Measurements from ENCODE around the gene SNRNP48. TPM values are rescaled to one million over a fixed set of nuclear protein-coding genes. Genes with fewer than 3 reads are reported as not detected.
A peak's percentile ranks its signal among the peaks of the same experiment; 100 is the strongest.

Gene SNRNP48
- total RNA-seq, 2 donors from 2014 or later: 13.9 to 19.5 TPM

- Histone ChIP-seq H3K9me3 (ENCODE audit: control insufficient read depth, low read length) (no peaks in the 10 kb centered on the region), H3K4me3 (ENCODE audit: low read length) (peak overlapping the region; percentile 91), H3K9ac (ENCODE audit: extremely low read depth, low read length, poor library complexity, severe bottlenecking) (peak overlapping the region; percentile 59), H3K36me3 (ENCODE audit: control insufficient read depth, insufficient read depth, low read length) (peaks cover 35% of the 10 kb centered on the region), H3K27me3 (ENCODE audit: control insufficient read depth, insufficient read depth, low read length, poor library complexity, severe bottlenecking) (no peaks in the 10 kb centered on the region), H3K4me1 (ENCODE audit: control insufficient read depth, insufficient read depth, low read length) (no peaks in the 10 kb centered on the region), H3K27ac (ENCODE audit: low read depth, low read length) (no peak overlapping the region)
- no peak for TF ChIP-seq CTCF (conservative IDR thresholded peaks at IDR 0.05)
- peak overlapping the region; percentile 93 for H3K4me3 Mint-ChIP-seq
- H3K27me3 Mint-ChIP-seq (ENCODE audit: insufficient read depth): no peaks in the 10 kb centered on the region
- peaks cover 16% of the 10 kb centered on the region for H3K36me3 Mint-ChIP-seq (ENCODE audit: low read depth)
- H3K27ac Mint-ChIP-seq: peak overlapping the region; percentile 10
- WGBS, 2 experiments (ENCODE audit: insufficient coverage in 1 of 2, insufficient read length in 1 of 2): 38 to 57% methylated on average over 9 to 10 of the region's 10 CpGs
- peak; percentile 43 for DNase-seq
- H3K9me3 Mint-ChIP-seq: no peaks in the 10 kb centered on the region
- peaks cover 29% of the 10 kb centered on the region for H3K4me1 Mint-ChIP-seq
Observed at GRCh38 chr6:7590918-7591302, 912 bp downstream of the SNRNP48 start.

GRCh38 chr6:7591770-7592169 is 1.8 kb downstream of the SNRNP48 start:
- no peaks in the 10 kb centered on the region for H3K27me3 Mint-ChIP-seq (ENCODE audit: insufficient read depth)
- H3K4me3 Mint-ChIP-seq: peak overlapping the region; percentile 1
- peaks cover 23% of the 10 kb centered on the region for H3K36me3 Mint-ChIP-seq (ENCODE audit: low read depth)
- no peak for DNase-seq
- H3K4me1 Mint-ChIP-seq: peaks cover 33% of the 10 kb centered on the region
- Histone ChIP-seq H3K9ac (ENCODE audit: extremely low read depth, low read length, poor library complexity, severe bottlenecking) (no peak overlapping the region), H3K9me3 (ENCODE audit: control insufficient read depth, low read length) (no peaks in the 10 kb centered on the region), H3K4me1 (ENCODE audit: control insufficient read depth, insufficient read depth, low read length) (no peaks in the 10 kb centered on the region), H3K36me3 (ENCODE audit: control insufficient read depth, insufficient read depth, low read length) (peaks cover 35% of the 10 kb centered on the region), H3K27me3 (ENCODE audit: control insufficient read depth, insufficient read depth, low read length, poor library complexity, severe bottlenecking) (no peaks in the 10 kb centered on the region), H3K4me3 (ENCODE audit: low read length) (peak overlapping the region; percentile 91), H3K27ac (ENCODE audit: low read depth, low read length) (no peak overlapping the region)
- no peak overlapping the region for H3K27ac Mint-ChIP-seq
- H3K9me3 Mint-ChIP-seq: no peaks in the 10 kb centered on the region
- 86 to 95% methylated on average over 3 to 5 of the region's 5 CpGs for WGBS, 2 experiments (ENCODE audit: insufficient coverage in 1 of 2, insufficient read length in 1 of 2)
- TF ChIP-seq CTCF (conservative IDR thresholded peaks at IDR 0.05): peak; percentile 14

DNA sequence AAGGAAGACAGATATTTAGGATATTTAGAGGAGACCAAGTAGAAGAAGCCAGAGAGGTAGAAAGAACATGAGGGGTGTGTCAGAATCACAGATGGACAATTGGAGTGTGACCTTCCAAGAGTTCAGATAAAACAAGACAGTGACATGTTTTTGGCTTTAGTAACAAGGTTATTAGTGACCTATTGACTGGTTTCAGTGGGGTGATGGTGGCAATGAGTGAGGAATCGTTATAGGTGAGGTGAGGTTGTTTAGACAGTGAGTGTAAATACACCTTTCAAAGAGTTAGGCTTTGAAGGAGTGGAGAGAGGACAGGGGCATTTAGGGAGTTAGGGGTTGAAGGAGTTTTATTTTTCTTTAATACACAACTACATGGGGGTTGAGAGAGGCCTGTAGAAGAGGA is 3.2 kb downstream of the SNRNP48 start:
- no peaks in the 10 kb centered on the region for H3K4me1 ChIP-seq (ENCODE audit: control insufficient read depth, insufficient read depth, low read length)
- H3K27me3 ChIP-seq (ENCODE audit: control insufficient read depth, insufficient read depth, low read length, poor library complexity, severe bottlenecking): no peaks in the 10 kb centered on the region
- H3K4me1 Mint-ChIP-seq: peaks cover 26% of the 10 kb centered on the region
- WGBS, 2 experiments (ENCODE audit: insufficient coverage in 1 of 2, insufficient read length in 1 of 2): 86 to 93% methylated on average over 1 of the region's 1 CpG
- H3K4me3 ChIP-seq (ENCODE audit: low read length): no peak overlapping the region
- H3K27ac ChIP-seq (ENCODE audit: low read depth, low read length): no peak overlapping the region
- H3K9me3 ChIP-seq (ENCODE audit: control insufficient read depth, low read length): no peaks in the 10 kb centered on the region
- no peak overlapping the region for H3K9ac ChIP-seq (ENCODE audit: extremely low read depth, low read length, poor library complexity, severe bottlenecking)
- TF ChIP-seq CTCF (conservative IDR thresholded peaks at IDR 0.05): no peak
- no peaks in the 10 kb centered on the region for H3K9me3 Mint-ChIP-seq
- H3K27me3 Mint-ChIP-seq (ENCODE audit: insufficient read depth): no peaks in the 10 kb centered on the region
- no peak overlapping the region for H3K4me3 Mint-ChIP-seq
- H3K36me3 Mint-ChIP-seq (ENCODE audit: low read depth): peaks cover 31% of the 10 kb centered on the region
- H3K36me3 ChIP-seq (ENCODE audit: control insufficient read depth, insufficient read depth, low read length): peaks cover 47% of the 10 kb centered on the region
- no peak overlapping the region for H3K27ac Mint-ChIP-seq
- DNase-seq: no peak
